ENCODE results near the gene ATXN7L1. TPM values are rescaled to one million over a fixed set of nuclear protein-coding genes. Genes with fewer than 3 reads are reported as not detected.

Gene ATXN7L1
- polyA plus RNA-seq, 1 of the 3 experiments (the other 2 are of a cell fraction): 6.0 TPM

- Histone ChIP-seq H3K4me1 (ENCODE audit: control insufficient read depth in 1 of 2, insufficient read depth in 2 of 2, low read depth in 1 of 2, low read length in 1 of 2) (0 out of 4 replicates have a peak, but pooled peaks cover 0 to 5% of the 10 kb centered on the region in 2 experiments), H3K27ac (ENCODE audit: low read depth in 2 of 2, low read length in 1 of 2) (no peak overlapping the region), H3K4me2 (no peak overlapping the region), H3K9me3 (no peaks in the 10 kb centered on the region), H3K79me2 (ENCODE audit: insufficient read depth) (no peaks in the 10 kb centered on the region), H3K9me2 (no peaks in the 10 kb centered on the region; the same call in 1 of the 2 replicates), H2AFZ (ENCODE audit: low read depth) (no peak overlapping the region), H4K20me1 (ENCODE audit: insufficient read depth) (no peaks in the 10 kb centered on the region), H3K27me3 (ENCODE audit: insufficient read depth) (no peaks in the 10 kb centered on the region), H3K4me3 (ENCODE audit: low read depth in 2 of 2, low read length in 1 of 2) (no peak overlapping the region), H3F3A (replicated peaks; ENCODE audit: insufficient read depth) (peaks cover 4% of the 10 kb centered on the region), H3K9ac (no peak overlapping the region), H3K36me3 (replicated peaks in 1 of 2; ENCODE audit: control insufficient read depth in 1 of 2, insufficient read depth in 2 of 2, low read length in 1 of 2) (peaks cover 0 to 8% of the 10 kb centered on the region in 2 experiments)
- WGBS (ENCODE audit: low lambda C conversion rate): 81% methylated on average over 1 of the region's 1 CpG
- TF ChIP-seq USF2 (IDR thresholded peaks at IDR 0.05; ENCODE audit: borderline replicate concordance, low read depth, low read length) (no peak), JUND (IDR thresholded peaks at IDR 0.05) (peak; percentile 38; the same call in 1 of the 2 replicates), GABPA (IDR thresholded peaks at IDR 0.05; ENCODE audit: low read depth) (no peak), FOSL2 (IDR thresholded peaks at IDR 0.05; ENCODE audit: borderline replicate concordance, low read depth) (peak; percentile 64; the same call in 1 of the 2 replicates), RXRA (IDR thresholded peaks at IDR 0.05; ENCODE audit: borderline replicate concordance, low read depth) (no peak), MAX (IDR thresholded peaks at IDR 0.05; ENCODE audit: low read depth) (no peak), TCF12 (IDR thresholded peaks at IDR 0.05) (peak; percentile 32; the same call in 1 of the 2 replicates), EP300 (IDR thresholded peaks at IDR 0.05; ENCODE audit: borderline replicate concordance in 1 of 2, low read depth in 1 of 2, low read length in 1 of 2) (no peak), REST (IDR thresholded peaks at IDR 0.05; ENCODE audit: low read depth, low read length) (no peak), NFIC (IDR thresholded peaks at IDR 0.05; ENCODE audit: borderline replicate concordance) (peak; percentile 78)
- POLR2A ChIA-PET: no interaction called here
- CTCF ChIA-PET: interaction anchor here (1.0 kb wide), 1 partner anchor 55 kb away, joined by 3 read pairs; no protein-coding TSS in a partner anchor
- no peak for DNase-seq
Observed at GRCh38 chr7:105916603-105917002, 40.2 kb upstream of the ATXN7L1 start.

GRCh38 chr7:105913947-105914346 lies 37.5 kb upstream of the ATXN7L1 start:
- H3K27ac ChIP-seq (ENCODE audit: low read depth in 2 of 2, low read length in 1 of 2): no peak overlapping the region
- H3K4me2 ChIP-seq: no peak overlapping the region
- peaks cover 0 to 13% of the 10 kb centered on the region in 2 experiments for H3K36me3 ChIP-seq (replicated peaks in 1 of 2; ENCODE audit: control insufficient read depth in 1 of 2, insufficient read depth in 2 of 2, low read length in 1 of 2)
- no peaks in the 10 kb centered on the region for H3K27me3 ChIP-seq (ENCODE audit: insufficient read depth)
- DNase-seq: no peak
- H3K79me2 ChIP-seq (ENCODE audit: insufficient read depth): no peaks in the 10 kb centered on the region
- H2AFZ ChIP-seq (ENCODE audit: low read depth): no peak overlapping the region
- no peaks in the 10 kb centered on the region for H4K20me1 ChIP-seq (ENCODE audit: insufficient read depth)
- peaks cover 4% of the 10 kb centered on the region for H3F3A ChIP-seq (replicated peaks; ENCODE audit: insufficient read depth)
- TF ChIP-seq RXRA (IDR thresholded peaks at IDR 0.05; ENCODE audit: borderline replicate concordance, low read depth) (no peak), CTCF (IDR thresholded peaks at IDR 0.05) (no peak), TCF12 (IDR thresholded peaks at IDR 0.05) (no peak)
- H3K9me2 ChIP-seq: no peaks in the 10 kb centered on the region
- H3K9me3 ChIP-seq: no peaks in the 10 kb centered on the region
- 0 out of 4 replicates have a peak, but pooled peaks cover 0 to 5% of the 10 kb centered on the region in 2 experiments for H3K4me1 ChIP-seq (ENCODE audit: control insufficient read depth in 1 of 2, insufficient read depth in 2 of 2, low read depth in 1 of 2, low read length in 1 of 2)
- no peak overlapping the region for H3K9ac ChIP-seq
- POLR2A ChIA-PET: no interaction called here
- no peak overlapping the region for H3K4me3 ChIP-seq (ENCODE audit: low read depth in 2 of 2, low read length in 1 of 2)
- CTCF ChIA-PET: interaction anchor here (0.9 to 1.6 kb wide), 3 partner anchors 9 to 37 kb away, joined by 3 read pairs; partner anchors contain the start of gene ATXN7L1
- WGBS (ENCODE audit: low lambda C conversion rate): 93% methylated on average over 3 of the region's 3 CpGs

Measured in SK-N-SH (cell line).